MCF 10A (cell line): ENCODE results near the gene TESPA1. TPM values are rescaled to one million over a fixed set of nuclear protein-coding genes. Genes with fewer than 3 reads are reported as not detected.
A peak's percentile ranks its signal among the peaks of the same experiment; 100 is the strongest.
"Not testable (repeated sequence)": the region's sequence is repeated elsewhere in the genome, so short reads cannot be mapped to it uniquely, and the experiment has no call there.

Experiments used
- BruUV-seq: library from RNA; stranded (reverse); fragments of 400-500 nt; replicated peaks from 2 replicates; lab custom pipeline; 2021; lab: Mats Ljungman, UMichigan
- CTCF ChIA-PET: fragments of 300-600 bp; sonication (Branson Sonifier 250); formaldehyde crosslinking; extraction: SDS; loops from one replicate; lab custom pipeline; 2021; ENCODE audit warnings: antibody characterized with exemption, inconsistent platforms; lab: Yijun Ruan, JAX
- POLR2A ChIA-PET: fragments of 300-600, 350-650 bp; sonication (Branson Sonifier 250); formaldehyde crosslinking; extraction: SDS; loops from one replicate; lab custom pipeline; 2020; ENCODE audit warnings: antibody characterized with exemption, inconsistent platforms; lab: Yijun Ruan, JAX
- DNase-seq: peaks from one replicate; pipeline ENCODE4 v3.0.0-alpha.2; 2018; ENCODE audit not compliant: unreplicated experiment
- H3K27ac Mint-ChIP-seq: one replicate; pipeline ENCODE4 v1.8.0; 2022; ENCODE audit warnings: mild to moderate bottlenecking, low read depth, mixed read lengths; ENCODE audit not compliant: unreplicated experiment
- H3K27me3 Mint-ChIP-seq: one replicate; pipeline ENCODE4 v1.8.0; 2022; ENCODE audit warnings: mixed read lengths; ENCODE audit not compliant: insufficient read depth, unreplicated experiment
- H3K36me3 Mint-ChIP-seq: one replicate; pipeline ENCODE4 v1.8.0; 2022; ENCODE audit warnings: mild to moderate bottlenecking, moderate library complexity, mixed read lengths; ENCODE audit not compliant: insufficient read depth, unreplicated experiment
- H3K4me1 Mint-ChIP-seq: one replicate; pipeline ENCODE4 v1.8.0; 2022; ENCODE audit warnings: mixed read lengths; ENCODE audit not compliant: insufficient read depth, unreplicated experiment
- H3K4me3 Mint-ChIP-seq: one replicate; pipeline ENCODE4 v1.8.0; 2022; ENCODE audit warnings: mild to moderate bottlenecking, moderate library complexity, mixed read lengths; ENCODE audit not compliant: unreplicated experiment
- H3K9me3 Mint-ChIP-seq: one replicate; pipeline ENCODE4 v1.8.0; 2022; ENCODE audit warnings: mixed read lengths; ENCODE audit not compliant: unreplicated experiment
- CTCF ChIP-seq: fragments of 200-600 bp; IDR thresholded peaks from one replicate; pipeline ENCODE4 v1.8.0; 2022; ENCODE audit warnings: antibody characterized with exemption, mild to moderate bottlenecking; ENCODE audit not compliant: unreplicated experiment
- intact Hi-C: fragments of 100-400 bp; cut with micrococcal nuclease; formaldehyde crosslinking; loops from 2 replicates; pipeline ENCODE4 v1.14.1; 2022
- total RNA-seq: library from RNA; stranded (reverse); gene quantifications from 2 replicates; pipeline ENCODE4 v1.2.3, GENCODE V29; 2022

Gene TESPA1
- total RNA-seq, 1 experiment from 2014 or later = not detected

GRCh38 chr12:54945082-54945481, 39.5 kb downstream of the TESPA1 start:
- no TSS peak for BruUV-seq
- DNase-seq = peak; percentile 21
- TF ChIP-seq CTCF = no peak
- Mint-ChIP-seq H3K9me3 (no peaks in the 10 kb centered on the region), H3K27me3 (no peaks in the 10 kb centered on the region), H3K27ac (no peak overlapping the region), H3K4me3 (no peak overlapping the region), H3K4me1 (peaks cover 6% of the 10 kb centered on the region), H3K36me3 (no peaks in the 10 kb centered on the region)
- intact Hi-C loops = no loop called here
- POLR2A ChIA-PET = no interaction called here
- CTCF ChIA-PET = interaction anchor here (1.5 to 1.9 kb wide), 5 partner anchors 10 to 196 kb away, joined by 4 to 7 read pairs (median 5); no protein-coding TSS in a partner anchor

GRCh38 chr12:54943292-54943691, 41.3 kb downstream of the TESPA1 start:
- H3K4me1 Mint-ChIP-seq, DNase-seq, BruUV-seq, H3K27me3 Mint-ChIP-seq, POLR2A ChIA-PET, H3K36me3 Mint-ChIP-seq, H3K9me3 Mint-ChIP-seq, H3K4me3 Mint-ChIP-seq, H3K27ac Mint-ChIP-seq, intact Hi-C loops: not testable (repeated sequence)
- CTCF ChIA-PET = interaction anchor here (1.8 kb wide), 1 partner anchor 14 kb away, joined by 6 read pairs; no protein-coding TSS in a partner anchor

- no TSS peak for BruUV-seq
Observed at GRCh38 chr12:54941659-54942058, 42.9 kb downstream of the TESPA1 start.

GRCh38 chr12:54940727-54941315, 43.7 kb downstream of the TESPA1 start:
- H3K27me3 Mint-ChIP-seq = no peaks in the 10 kb centered on the region
- no peak overlapping the region for H3K4me3 Mint-ChIP-seq
- no peaks in the 10 kb centered on the region for H3K9me3 Mint-ChIP-seq
- no peak for TF ChIP-seq CTCF
- intact Hi-C loops = no loop called here
- DNase-seq = no peak
- POLR2A ChIA-PET = no interaction called here
- H3K4me1 Mint-ChIP-seq = peaks cover 23% of the 10 kb centered on the region
- no peaks in the 10 kb centered on the region for H3K36me3 Mint-ChIP-seq
- BruUV-seq = no TSS peak
- H3K27ac Mint-ChIP-seq = no peak overlapping the region
- CTCF ChIA-PET = interaction anchor here (0.8 to 1.5 kb wide), 3 partner anchors 16 to 191 kb away, joined by 5 to 6 read pairs (median 5); no protein-coding TSS in a partner anchor

More at GRCh38 chr12:54941659-54942058, 42.9 kb downstream of the TESPA1 start:
- ChIA-PET CTCF (interaction anchor here (1.4 to 1.5 kb wide), 2 partner anchors 15 to 192 kb away, joined by 5 to 6 read pairs; no protein-coding TSS in a partner anchor), POLR2A (no interaction called here)
- no peak for DNase-seq
- H3K9me3 Mint-ChIP-seq = no peaks in the 10 kb centered on the region
- no peak overlapping the region for H3K27ac Mint-ChIP-seq
- no peaks in the 10 kb centered on the region for H3K27me3 Mint-ChIP-seq
- TF ChIP-seq CTCF = no peak
- no peak overlapping the region for H3K4me3 Mint-ChIP-seq
- no peaks in the 10 kb centered on the region for H3K36me3 Mint-ChIP-seq
- H3K4me1 Mint-ChIP-seq = peaks cover 15% of the 10 kb centered on the region
- intact Hi-C loops = no loop called here
